ENCODE data around the gene RAB4A. TPM values are rescaled to one million over a fixed set of nuclear protein-coding genes. Genes with fewer than 3 reads are reported as not detected.

Gene RAB4A
- total and polyA plus RNA-seq, 2 of the 4 experiments (the other 2 are of a cell fraction), result 25.6 to 26.2 TPM

- ChIA-PET POLR2A (ENCODE audit: unreplicated experiment) (no interaction called here), CTCF (interaction anchor here (0.6 kb wide), 2 partner anchors 107 to 548 kb away, joined by 3 to 7 read pairs; partner anchors contain the start of gene RHOU)
- intact Hi-C loops (cut with micrococcal nuclease), result no loop called here
- no peak overlapping the region for H2BK15ac ChIP-seq (ENCODE audit: low read depth, low read length)
- H2BK120ac ChIP-seq (ENCODE audit: low read depth, low read length), result no peak overlapping the region
- H3K27ac ChIP-seq (ENCODE audit: insufficient read depth, low read length), result no peak overlapping the region
- H4K91ac ChIP-seq (ENCODE audit: insufficient read depth, low read depth, low read length), result no peak overlapping the region
- H3K4me2 ChIP-seq (ENCODE audit: low read depth, low read length), result no peak overlapping the region
- H3K9me3 ChIP-seq (ENCODE audit: control insufficient read depth, insufficient read depth, low read length), result no peaks in the 10 kb centered on the region
- peaks cover 13% of the 10 kb centered on the region for H3K4me1 ChIP-seq (ENCODE audit: control insufficient read depth, insufficient read depth, low read length)
- no peak overlapping the region for H2BK20ac ChIP-seq (ENCODE audit: low read depth, low read length)
- peaks cover 9% of the 10 kb centered on the region; the same call in 1 of the 2 replicates for H3K9me1 ChIP-seq (ENCODE audit: insufficient read depth, low read length)
- no peak overlapping the region for H3K4me3 ChIP-seq (ENCODE audit: insufficient read depth, low read depth, low read length)
- H2BK5ac ChIP-seq (ENCODE audit: low read depth, low read length, poor library complexity, severe bottlenecking), result no peak overlapping the region
- DNase-seq (no peak), ATAC-seq (ENCODE audit: low read depth) (no peak)
- H3K79me1 ChIP-seq (ENCODE audit: low read depth in 1 of 2, low read length in 2 of 2), result peaks cover 33 to 72% of the 10 kb centered on the region in 2 experiments
- dilution Hi-C loops (cut with HindIII; ENCODE audit: low sequenced_read_pairs, unreplicated experiment), result no loop called here
- H2AK5ac ChIP-seq (ENCODE audit: low read depth, low read length), result no peak overlapping the region
- no peak overlapping the region for H3K56ac ChIP-seq (ENCODE audit: extremely low read depth, insufficient read depth, low read length)
- in situ Hi-C loops (cut with MboI; ENCODE audit: low sequenced_read_pairs), result no loop called here
- WGBS, 2 experiments (ENCODE audit: extremely low coverage in 2 of 2, insufficient read length in 1 of 2), result no CpG with 5 or more reads among the region's 3 CpGs
- H4K5ac ChIP-seq (ENCODE audit: low read depth, low read length), result peak overlapping the region; percentile 50; the same call in 1 of the 2 replicates
- no TSS peak for BruUV-seq (replicated peaks)
- peak overlapping the region; percentile 42; the same call in 1 of the 2 replicates for H3K18ac ChIP-seq (ENCODE audit: low read depth, low read length)
- H3K36me3 ChIP-seq (ENCODE audit: control insufficient read depth, insufficient read depth, low read length), result peaks cover under 1% of the 10 kb centered on the region
- no peak overlapping the region for H2AFZ ChIP-seq (replicated peaks; ENCODE audit: low read length, poor library complexity)
- peaks cover 31% of the 10 kb centered on the region; the same call in 1 of the 2 replicates for H4K20me1 ChIP-seq (ENCODE audit: insufficient read depth, low read length)
- no peak overlapping the region for H3K4ac ChIP-seq (ENCODE audit: low read depth, low read length)
- H4K8ac ChIP-seq (ENCODE audit: low read depth in 2 of 2, low read length in 2 of 2), result no peak overlapping the region
- no peaks in the 10 kb centered on the region for H3K27me3 ChIP-seq (ENCODE audit: control insufficient read depth, insufficient read depth, low read length)
- H3K23ac ChIP-seq (ENCODE audit: low read depth, low read length), result no peak overlapping the region
- H3K14ac ChIP-seq (replicated peaks; ENCODE audit: low read depth, low read length), result no peak overlapping the region
- H2AK9ac ChIP-seq (replicated peaks; ENCODE audit: low read depth, low read length, poor library complexity), result no peak overlapping the region
- TF ChIP-seq CEBPB (IDR thresholded peaks at IDR 0.05; ENCODE audit: low read depth, low read length) (0 out of 2 replicates have a peak, but pooled peaks have one; percentile 13), FOS (IDR thresholded peaks at IDR 0.05; ENCODE audit: low read depth, low read length) (no peak), MAFK (IDR thresholded peaks at IDR 0.05; ENCODE audit: low read depth, low read length) (no peak), RAD21 (IDR thresholded peaks at IDR 0.05; ENCODE audit: low read length) (no peak), BHLHE40 (IDR thresholded peaks at IDR 0.05; ENCODE audit: low read depth, low read length) (no peak), ELK1 (IDR thresholded peaks at IDR 0.05; ENCODE audit: borderline replicate concordance, low read depth, low read length) (no peak)
- no peak overlapping the region for H3K9ac ChIP-seq (ENCODE audit: low read depth, low read length)
Observed at GRCh38 chr1:229283183-229283611, 12.3 kb downstream of the RAB4A start.

Data from IMR-90 (cell line).